T-cell (primary cell): Measurements from ENCODE around the gene RACGAP1. TPM values are rescaled to one million over a fixed set of nuclear protein-coding genes. Genes with fewer than 3 reads are reported as not detected.

Source experiments
- ATAC-seq, 4 experiments: fragments of 200-7000 bp in 3 of 4; fragments of 150-1000 bp in 1 of 4; cut with Tn5 transposase; replicated peaks in 1 of 4; 1 replicate in 3 of 4; 2 replicates in 1 of 4; pipeline ENCODE4 v1.10.0; 2021; ENCODE audit warnings: moderate library complexity in 3 of 4, mild to moderate bottlenecking in 2 of 4, moderate number of reproducible peaks in 1 of 4
- CTCF ChIA-PET, 2 donors: fragments of 300-600 bp; sonication (Branson Sonifier 250); formaldehyde crosslinking; loops; one replicate each; lab custom pipeline; 2022; ENCODE audit warnings: antibody characterized with exemption in 2 of 2; lab: Charles Lee
- POLR2A ChIA-PET, 2 donors: fragments of 300-600 bp; sonication (Branson Sonifier 250); formaldehyde crosslinking; loops; one replicate each; lab custom pipeline; 2022; ENCODE audit warnings: antibody characterized with exemption in 2 of 2; lab: Charles Lee
- DNase-seq, 35 experiments: peaks; one replicate each; pipeline versions ENCODE4 v3.0.0 to v3.0.0-alpha.2; 2013 to 2023
- H3K27ac ChIP-seq: one replicate; pipeline ENCODE4 v1.5.1; 2013; ENCODE audit warnings: low read length
- H3K27me3 ChIP-seq, 2 experiments: replicated peaks in 1 of 2; 1 replicate in 1 of 2; 2 replicates in 1 of 2; pipeline versions ENCODE4 v1.6.1 to v1.7.0; 2013; ENCODE audit warnings: low read length in 1 of 2, mixed read lengths in 1 of 2; ENCODE audit not compliant: control insufficient read depth in 2 of 2, insufficient read depth in 2 of 2; ENCODE audit errors: extremely low read depth in 1 of 2
- H3K36me3 ChIP-seq, 2 donors: 1 replicate in 1 of 2; 2 replicates in 1 of 2; pipeline versions ENCODE4 v1.6.1 to v1.7.0; 2013; ENCODE audit warnings: low read length in 1 of 2; ENCODE audit not compliant: control insufficient read depth in 2 of 2, insufficient read depth in 1 of 2; ENCODE audit errors: extremely low read depth in 1 of 2
- H3K4me1 ChIP-seq, 2 experiments: 1 replicate in 1 of 2; 2 replicates in 1 of 2; pipeline versions ENCODE4 v1.6.1 to v1.7.0; 2013; ENCODE audit warnings: low read length in 2 of 2, mixed read lengths in 1 of 2; ENCODE audit not compliant: insufficient read depth in 2 of 2, control insufficient read depth in 1 of 2; ENCODE audit errors: extremely low read depth in 1 of 2
- H3K4me3 ChIP-seq, 2 donors: 1 replicate in 1 of 2; 2 replicates in 1 of 2; pipeline versions ENCODE4 v1.5.1 to v1.7.0; 2013; ENCODE audit warnings: mild to moderate bottlenecking in 2 of 2, low read length in 1 of 2, moderate library complexity in 1 of 2; ENCODE audit not compliant: control insufficient read depth in 1 of 2; ENCODE audit errors: extremely low read depth in 1 of 2
- H3K9me3 ChIP-seq: 2 replicates; pipeline ENCODE4 v1.7.0; 2013
- H3K27ac Mint-ChIP-seq, 2 donors: one replicate each; pipeline ENCODE4 v1.8.0; 2020 to 2021; ENCODE audit warnings: mild to moderate bottlenecking in 2 of 2, mixed read lengths in 2 of 2
- H3K27me3 Mint-ChIP-seq, 2 donors: one replicate each; pipeline ENCODE4 v1.8.0; 2021 to 2022; ENCODE audit warnings: mixed read lengths in 2 of 2
- H3K36me3 Mint-ChIP-seq: one replicate; pipeline ENCODE4 v1.8.0; 2021; ENCODE audit warnings: mixed read lengths
- H3K4me1 Mint-ChIP-seq, 3 donors: one replicate each; pipeline ENCODE4 v1.8.0; 2020 to 2022; ENCODE audit warnings: mixed read lengths in 3 of 3, mild to moderate bottlenecking in 1 of 3
- H3K4me3 Mint-ChIP-seq, 3 donors: one replicate each; pipeline ENCODE4 v1.8.0; 2020 to 2022; ENCODE audit warnings: mild to moderate bottlenecking in 3 of 3, mixed read lengths in 3 of 3, moderate library complexity in 3 of 3
- H3K9me3 Mint-ChIP-seq, 3 donors: one replicate each; pipeline ENCODE4 v1.8.0; 2020 to 2022; ENCODE audit warnings: mixed read lengths in 3 of 3
- WGBS: methylation state at CpG from one replicate; pipeline ENCODE4 v1.1.5; 2013; ENCODE audit warnings: missing lambda C conversion rate; ENCODE audit not compliant: insufficient coverage; 5-methylcytosine and 5-hydroxymethylcytosine counted together
- total RNA-seq, 35 experiments: library from RNA in 6 of 35; stranded (reverse) in 6 of 35; fragments of 120-200 nt in 1 of 35; gene quantifications; one replicate each; pipeline versions ENCODE4 v1.2.1 to v1.2.4 and lab custom pipeline; 2013 to 2026

Gene RACGAP1
- total RNA-seq, 5 donors from 2014 or later (not counting 1 experiment from before 2014, with no cell fraction given): 5.5 to 14.8 (median 13.9) TPM

DNA sequence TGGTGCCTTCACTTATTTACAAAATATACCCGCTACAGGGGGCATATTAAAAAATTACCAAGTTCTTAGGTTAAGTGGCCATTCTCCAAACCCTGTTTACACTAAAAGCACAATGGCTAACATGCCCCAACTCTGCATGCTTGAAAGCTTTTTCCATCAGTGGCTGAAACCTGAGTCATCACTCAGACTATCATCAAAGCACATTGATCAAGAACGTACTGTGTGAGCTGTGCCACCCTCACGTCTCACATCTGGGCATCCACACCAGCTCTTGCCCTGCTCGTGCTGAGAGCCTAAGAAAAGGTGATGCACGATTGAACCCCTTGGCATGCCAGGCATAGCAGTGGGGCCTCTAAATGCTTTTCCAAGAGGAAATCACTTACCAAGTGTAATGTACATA lies 39.3 kb downstream of the RACGAP1 start:
- peaks cover 8% of the 10 kb centered on the region for H3K36me3 Mint-ChIP-seq
- POLR2A ChIA-PET: no interaction called here
- no peaks in the 10 kb centered on the region for H3K9me3 Mint-ChIP-seq
- no peak overlapping the region for H3K27ac Mint-ChIP-seq
- Histone ChIP-seq H3K9me3 (no peaks in the 10 kb centered on the region), H3K36me3 (peaks cover 0 to 12% of the 10 kb centered on the region in 2 donors), H3K27me3 (no peaks in the 10 kb centered on the region), H3K27ac (no peak overlapping the region), H3K4me1 (no peaks in the 10 kb centered on the region), H3K4me3 (no peak overlapping the region)
- no peak for DNase-seq
- CTCF ChIA-PET: interaction anchor here in 1 of 2 donors (1.0 kb wide), 2 partner anchors 19 to 70 kb away, joined by 3 read pairs; no protein-coding TSS in a partner anchor
- H3K4me3 Mint-ChIP-seq: no peak overlapping the region
- no peak for ATAC-seq
- no peaks in the 10 kb centered on the region for H3K27me3 Mint-ChIP-seq
- WGBS: no CpG with 5 or more reads among the region's 5 CpGs
- H3K4me1 Mint-ChIP-seq: no peaks in the 10 kb centered on the region

DNA sequence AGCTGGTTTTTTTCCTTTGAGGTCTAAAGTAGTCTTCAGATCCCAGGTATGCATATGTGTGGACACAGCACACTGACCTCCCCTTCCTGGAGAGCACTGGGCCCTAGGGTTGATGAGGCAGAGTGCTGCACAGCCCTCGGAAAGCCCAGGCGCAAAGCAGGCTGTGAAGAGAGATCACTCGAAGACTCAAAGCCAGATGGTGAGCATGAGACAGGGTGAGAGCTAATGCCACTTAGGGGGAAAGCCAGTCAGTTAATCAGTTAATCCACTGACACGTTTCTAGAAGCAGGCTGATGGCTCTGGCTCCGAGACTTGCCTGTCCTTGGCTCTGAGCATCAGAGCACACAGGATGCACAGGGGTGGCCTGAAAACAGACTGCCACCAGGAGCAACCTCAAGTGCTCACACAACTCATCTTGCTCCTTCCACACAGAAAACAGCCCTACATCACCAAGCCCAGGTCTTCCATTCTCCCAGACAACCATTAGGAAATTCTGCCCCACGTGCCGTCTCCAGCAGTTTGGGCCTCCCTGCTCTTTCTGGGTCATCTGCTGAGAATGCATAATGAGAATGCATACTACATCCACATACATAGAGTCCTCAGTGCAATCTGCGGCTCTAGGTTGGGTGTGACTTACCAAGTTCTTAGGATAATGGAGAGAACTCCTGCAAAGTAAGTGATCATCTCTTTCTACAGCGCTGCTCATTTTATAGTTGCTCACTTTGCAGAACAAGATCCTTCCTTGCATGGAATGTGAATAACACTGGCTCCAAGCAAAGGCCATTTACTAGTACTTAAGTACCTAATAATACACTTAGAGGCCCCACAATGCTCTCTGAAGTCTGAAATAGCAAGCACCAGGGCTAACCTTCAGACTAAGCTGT lies 40.6 kb downstream of the RACGAP1 start:
- Histone ChIP-seq H3K4me1 (no peaks in the 10 kb centered on the region), H3K4me3 (no peak overlapping the region), H3K27me3 (no peaks in the 10 kb centered on the region), H3K27ac (no peak overlapping the region), H3K36me3 (peaks cover 0 to 5% of the 10 kb centered on the region in 2 donors), H3K9me3 (no peaks in the 10 kb centered on the region)
- no peak overlapping the region for H3K27ac Mint-ChIP-seq
- no peak for ATAC-seq
- ChIA-PET POLR2A (no interaction called here), CTCF (no interaction called here)
- no peaks in the 10 kb centered on the region for H3K27me3 Mint-ChIP-seq
- DNase-seq: no peak
- no peak overlapping the region for H3K4me3 Mint-ChIP-seq
- H3K9me3 Mint-ChIP-seq: no peaks in the 10 kb centered on the region
- H3K36me3 Mint-ChIP-seq: peaks cover 8% of the 10 kb centered on the region
- WGBS: 92% methylated on average over 5 of the region's 9 CpGs
- no peaks in the 10 kb centered on the region for H3K4me1 Mint-ChIP-seq

DNA sequence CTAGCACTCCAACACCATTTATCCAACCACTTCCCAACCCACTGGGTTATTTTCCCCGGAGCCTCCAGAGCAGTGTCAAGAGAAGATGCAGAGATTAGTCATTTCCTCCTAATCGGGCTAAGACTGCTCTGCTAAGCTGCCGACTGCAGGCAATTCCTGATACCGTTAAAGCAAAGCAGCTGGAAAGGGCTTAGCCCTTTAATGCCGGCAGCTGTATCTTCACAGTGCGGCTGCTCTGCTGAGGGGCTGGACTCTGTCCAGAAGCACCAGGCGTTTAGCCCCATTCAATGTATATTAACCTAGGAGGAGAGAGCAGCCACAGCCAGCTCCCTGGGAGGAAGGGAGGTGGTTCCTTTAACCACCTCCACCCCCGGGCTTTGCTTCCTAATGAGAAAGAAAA lies 41.4 kb downstream of the RACGAP1 start:
- ATAC-seq: no peak
- no peak for DNase-seq
- 28% methylated on average over 4 of the region's 8 CpGs for WGBS
- Histone ChIP-seq H3K27me3 (no peaks in the 10 kb centered on the region), H3K4me1 (no peaks in the 10 kb centered on the region), H3K36me3 (peaks cover 0 to 3% of the 10 kb centered on the region in 2 donors), H3K27ac (no peak overlapping the region), H3K4me3 (no peak overlapping the region), H3K9me3 (no peaks in the 10 kb centered on the region)
- Mint-ChIP-seq H3K27me3 (no peaks in the 10 kb centered on the region), H3K4me3 (no peak overlapping the region), H3K4me1 (no peaks in the 10 kb centered on the region), H3K36me3 (peaks cover 8% of the 10 kb centered on the region), H3K27ac (no peak overlapping the region), H3K9me3 (no peaks in the 10 kb centered on the region)
- POLR2A ChIA-PET: no interaction called here
- CTCF ChIA-PET: no interaction called here

DNA sequence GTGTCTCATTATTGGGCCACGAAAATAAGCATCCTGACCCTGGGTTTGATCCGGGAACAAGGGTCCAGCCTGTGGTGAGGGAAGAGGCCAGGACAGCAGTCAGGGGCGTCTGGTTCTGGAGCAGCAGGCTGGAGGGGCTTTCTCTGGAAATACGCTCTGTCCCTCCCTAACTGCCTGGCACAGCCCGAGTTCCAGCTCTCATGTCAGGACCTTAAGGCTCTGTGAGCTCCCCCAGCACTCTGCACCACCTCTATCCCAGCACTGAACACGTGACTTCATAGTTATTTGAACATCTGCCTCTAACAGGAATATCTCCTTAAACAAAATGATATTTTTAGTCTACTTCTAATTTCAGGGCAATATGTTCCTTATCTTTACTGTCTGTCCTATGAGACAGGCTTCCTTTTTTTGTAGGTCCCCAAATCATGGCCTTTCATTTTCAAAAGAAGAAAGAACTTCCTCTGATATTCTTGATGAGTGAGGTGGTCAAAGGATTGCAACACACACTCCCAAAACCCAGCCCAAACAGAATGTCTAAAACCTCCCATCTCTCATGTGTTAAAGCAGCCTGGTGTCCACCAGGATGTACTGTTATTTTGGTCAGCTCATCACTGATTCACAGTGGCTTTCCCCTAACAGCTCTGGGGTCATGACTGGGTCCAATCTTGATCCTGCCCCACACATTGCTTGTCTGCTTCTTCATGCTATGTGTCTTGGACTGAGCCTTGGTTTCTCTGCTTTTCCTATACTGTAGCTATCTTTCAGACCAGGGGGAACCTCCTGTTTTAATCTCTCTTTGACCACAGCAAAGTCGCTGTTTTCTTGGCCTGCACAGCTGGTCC lies 42.8 kb downstream of the RACGAP1 start:
- Histone ChIP-seq H3K27me3 (no peaks in the 10 kb centered on the region), H3K4me3 (no peak overlapping the region), H3K36me3 (peaks cover 0 to 2% of the 10 kb centered on the region in 2 donors), H3K27ac (no peak overlapping the region), H3K4me1 (no peaks in the 10 kb centered on the region), H3K9me3 (no peaks in the 10 kb centered on the region)
- H3K27me3 Mint-ChIP-seq: no peaks in the 10 kb centered on the region
- no peak for DNase-seq
- H3K36me3 Mint-ChIP-seq: no peaks in the 10 kb centered on the region
- H3K4me1 Mint-ChIP-seq: no peaks in the 10 kb centered on the region
- no peak for ATAC-seq
- WGBS: 83% methylated on average over 3 of the region's 7 CpGs
- H3K27ac Mint-ChIP-seq: no peak overlapping the region
- H3K4me3 Mint-ChIP-seq: no peak overlapping the region
- POLR2A ChIA-PET: interaction anchor here in 1 of 2 donors (0.6 kb wide), 1 partner anchor 265 kb away, joined by 3 read pairs; no protein-coding TSS in a partner anchor
- no peaks in the 10 kb centered on the region for H3K9me3 Mint-ChIP-seq
- CTCF ChIA-PET: interaction anchor here in 1 of 2 donors (0.5 to 0.6 kb wide), 2 partner anchors 677 to 702 kb away, joined by 3 to 5 read pairs; no protein-coding TSS in a partner anchor

DNA sequence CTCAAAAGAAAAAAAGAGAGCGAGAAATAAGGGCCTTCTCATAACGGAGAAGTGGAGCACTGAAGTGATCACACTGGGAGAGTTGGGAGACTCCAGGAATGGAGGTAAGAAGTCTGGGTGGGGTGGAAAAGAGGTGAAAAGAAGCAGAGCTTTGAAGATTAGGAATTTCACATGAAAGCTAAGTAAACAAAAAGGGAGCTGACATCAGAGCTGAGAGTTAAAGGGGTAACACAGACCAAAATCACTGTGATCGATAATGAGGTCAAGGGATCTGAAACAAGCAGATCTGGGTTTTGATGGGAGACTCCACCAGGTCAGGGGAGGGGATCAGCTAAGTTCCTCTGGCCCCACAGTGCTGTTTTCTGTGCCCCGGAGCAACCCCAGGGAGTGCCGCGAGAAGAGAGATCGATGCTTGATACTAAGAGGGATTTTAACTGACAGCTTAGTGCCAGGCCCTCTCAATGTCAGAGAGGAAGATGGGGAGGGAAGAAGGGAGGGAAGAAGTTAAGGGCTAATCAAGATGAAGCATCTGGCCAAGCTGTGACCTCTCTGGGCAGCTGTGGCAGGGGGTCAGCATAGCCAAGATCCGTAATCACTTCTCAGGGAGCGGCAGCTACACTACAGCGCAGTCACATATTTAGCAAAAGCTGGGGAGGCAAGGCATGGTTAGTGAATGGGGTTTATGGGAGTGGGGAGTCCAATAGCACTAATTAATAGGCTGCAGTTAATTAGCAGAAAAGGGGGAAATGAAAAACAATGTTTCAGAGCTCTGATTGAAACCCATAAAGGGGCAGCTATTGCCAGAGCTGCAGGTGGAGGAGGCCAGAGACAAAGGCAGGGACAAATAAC lies 44.6 kb downstream of the RACGAP1 start:
- Histone ChIP-seq H3K9me3 (no peaks in the 10 kb centered on the region), H3K27me3 (no peaks in the 10 kb centered on the region), H3K36me3 (no peaks in the 10 kb centered on the region), H3K4me1 (no peaks in the 10 kb centered on the region), H3K4me3 (no peak overlapping the region), H3K27ac (no peak overlapping the region)
- POLR2A ChIA-PET: no interaction called here
- Mint-ChIP-seq H3K27ac (no peak overlapping the region), H3K27me3 (no peaks in the 10 kb centered on the region), H3K4me1 (no peaks in the 10 kb centered on the region), H3K4me3 (no peak overlapping the region), H3K36me3 (no peaks in the 10 kb centered on the region), H3K9me3 (no peaks in the 10 kb centered on the region)
- DNase-seq (no peak), ATAC-seq (no peak)
- CTCF ChIA-PET: interaction anchor here (0.6 to 0.9 kb wide), 5 partner anchors 13 to 933 kb away, joined by 3 read pairs; no protein-coding TSS in a partner anchor
- 93% methylated on average over 8 of the region's 10 CpGs for WGBS
